K562 (cell line): ENCODE data around the gene NKX6-2. TPM values are rescaled to one million over a fixed set of nuclear protein-coding genes. Genes with fewer than 3 reads are reported as not detected.

Source experiments
- ATAC-seq: fragments of 200-7000 bp; cut with Tn5 transposase; 3 replicates; pipeline ENCODE4 v1.9.1; 2020; ENCODE audit warnings: moderate library complexity
- BruUV-seq: library from RNA; stranded (reverse); fragments of 400-500 nt; replicated peaks from 2 replicates; lab custom pipeline; 2021; lab: Mats Ljungman, UMichigan
- CTCF ChIA-PET: fragments of 300-600 bp; formaldehyde crosslinking; extraction: SDS; loops from one replicate; lab custom pipeline; 2021; ENCODE audit warnings: low intra/inter-chr PET ratio; lab: Yijun Ruan, JAX
- POLR2A ChIA-PET: fragments of 300-600, 350-650 bp; sonication (Branson Sonifier 250); formaldehyde crosslinking; extraction: SDS; loops from one replicate; lab custom pipeline; 2021; ENCODE audit warnings: antibody characterized with exemption, inconsistent platforms; lab: Yijun Ruan, JAX
- DNase-seq, 4 experiments: peaks; one replicate each; pipeline versions ENCODE4 v3.0.0 to v3.0.0-alpha.2; 2011 to 2018; ENCODE audit warnings: low spot score in 3 of 4, mixed read lengths in 3 of 4; ENCODE audit errors: extremely low read depth in 1 of 4
- FAIRE-seq: peaks from 2 replicates; lab custom pipeline; 2011; peaks lifted over from hg19 to GRCh38; lab: Jason Lieb, UNC
- H2AFZ ChIP-seq: 2 replicates; pipeline ENCODE4 v1.6.0; 2011; ENCODE audit warnings: low read depth, low read length, control low read depth, inconsistent platforms
- H3K27ac ChIP-seq: fragments of 200-600 bp; 3 replicates; pipeline ENCODE4 v1.8.0; 2011; ENCODE audit warnings: low read depth, mild to moderate bottlenecking, control low read depth, inconsistent platforms, low read length, moderate library complexity, mixed read lengths; ENCODE audit errors: extremely low read depth
- H3K27me3 ChIP-seq, 2 experiments: fragments of 300-600 bp in 1 of 2; 2 replicates in 1 of 2; 3 replicates in 1 of 2; pipeline versions ENCODE4 v1.6.0 to v1.8.0; 2011; ENCODE audit warnings: inconsistent platforms in 2 of 2, low read length in 2 of 2, mild to moderate bottlenecking in 1 of 2, mixed read lengths in 1 of 2, moderate library complexity in 1 of 2; ENCODE audit not compliant: control insufficient read depth in 2 of 2, insufficient read depth in 2 of 2
- H3K36me3 ChIP-seq: fragments of 300-600 bp; 3 replicates; pipeline ENCODE4 v1.8.0; 2011; ENCODE audit warnings: mild to moderate bottlenecking, low read length, inconsistent platforms; ENCODE audit not compliant: control insufficient read depth, insufficient read depth
- H3K4me1 ChIP-seq, 2 experiments: fragments of 200-600 bp in 1 of 2; replicated peaks in 1 of 2; 2 replicates in 1 of 2; 3 replicates in 1 of 2; pipeline versions ENCODE4 v1.5.1 to v1.8.0; 2011; ENCODE audit warnings: inconsistent platforms in 2 of 2, low read length in 2 of 2, mild to moderate bottlenecking in 1 of 2, mixed read lengths in 1 of 2, moderate library complexity in 1 of 2; ENCODE audit not compliant: control insufficient read depth in 2 of 2, insufficient read depth in 2 of 2
- H3K4me2 ChIP-seq: 2 replicates; pipeline ENCODE4 v1.6.1; 2011; ENCODE audit warnings: low read length, control low read depth, inconsistent platforms, mixed read lengths; ENCODE audit not compliant: insufficient read depth
- H3K4me3 ChIP-seq: fragments of 200-600 bp; sonication (generic), shearing (Covaris generic); 2 replicates; pipeline ENCODE4 v1.5.1; 2016; ENCODE audit warnings: control low read depth, inconsistent platforms
- H3K79me2 ChIP-seq: fragments of 200-600 bp; 3 replicates; pipeline ENCODE4 v1.8.0; 2011; ENCODE audit warnings: low read length, inconsistent platforms; ENCODE audit not compliant: control insufficient read depth, insufficient read depth
- H3K9ac ChIP-seq, 2 experiments: 2 replicates each; pipeline versions ENCODE4 v1.6.0 to v1.6.1; 2011; ENCODE audit warnings: low read depth in 2 of 2, low read length in 2 of 2, control low read depth in 1 of 2, inconsistent platforms in 1 of 2, mild to moderate bottlenecking in 1 of 2, mixed read lengths in 1 of 2; ENCODE audit not compliant: insufficient read depth in 1 of 2
- H3K9me1 ChIP-seq: one replicate; pipeline ENCODE4 v1.6.0; 2011; ENCODE audit warnings: inconsistent platforms, mild to moderate bottlenecking, low read length, moderate library complexity; ENCODE audit not compliant: control insufficient read depth, insufficient read depth
- H3K9me3 ChIP-seq: replicated peaks from 2 replicates; pipeline ENCODE4 v1.5.1; 2011; ENCODE audit warnings: low read depth, low read length, inconsistent platforms; ENCODE audit not compliant: control insufficient read depth, insufficient read depth
- H4K20me1 ChIP-seq: replicated peaks from 2 replicates; pipeline ENCODE4 v1.6.1; 2011; ENCODE audit warnings: low read length, inconsistent platforms, mixed read lengths; ENCODE audit not compliant: control insufficient read depth, insufficient read depth
- CBFA2T2 ChIP-seq: fragments of 450-650 bp; conservative IDR thresholded peaks from 2 replicates; pipeline ENCODE4 v1.6.1; 2017; ENCODE audit warnings: mild to moderate bottlenecking
- CREM ChIP-seq: IDR thresholded peaks from 2 replicates; pipeline ENCODE4 v1.6.1; 2014; ENCODE audit warnings: antibody characterized with exemption, low read depth
- DDX20 ChIP-seq: fragments of 450-650 bp; IDR thresholded peaks from 2 replicates; pipeline ENCODE4 v1.6.1; 2016; ENCODE audit warnings: missing genetic modification characterization, low read depth, mild to moderate bottlenecking, missing compliant biosample characterization, moderate library complexity
- HCFC1 ChIP-seq: IDR thresholded peaks from 2 replicates; pipeline ENCODE4 v1.6.1; 2012; ENCODE audit warnings: low read depth, low read length, improper control_type of control experiment
- LCOR ChIP-seq: sonication (generic); formaldehyde crosslinking; IDR thresholded peaks from 2 replicates; pipeline ENCODE4 v1.8.0; 2022; ENCODE audit warnings: mild to moderate bottlenecking, missing genetic modification reagents
- MTF1 ChIP-seq: fragments of 250-450 bp; sonication (Bioruptor Pico); IDR thresholded peaks from 2 replicates; pipeline ENCODE4 v1.9.0; 2021; ENCODE audit warnings: moderate library complexity, mild to moderate bottlenecking, inconsistent platforms, borderline replicate concordance
- NR3C1 ChIP-seq: sonication (generic); formaldehyde crosslinking; IDR thresholded peaks from 2 replicates; pipeline ENCODE4 v1.8.1; 2022; ENCODE audit warnings: missing genetic modification reagents
- PTBP1 ChIP-seq: fragments of 200-400 bp; formaldehyde crosslinking; IDR thresholded peaks from 2 replicates; pipeline ENCODE4 v1.6.1; 2017; ENCODE audit warnings: low read depth, low read length
- SMARCE1 ChIP-seq: fragments of 450-650 bp; IDR thresholded peaks from 2 replicates; pipeline ENCODE4 v1.7.1; 2016; ENCODE audit warnings: mild to moderate bottlenecking
- STAT5A ChIP-seq: IDR thresholded peaks from 2 replicates; pipeline ENCODE4 v1.6.1; 2012; ENCODE audit warnings: low read length, inconsistent platforms, borderline replicate concordance
- ZSCAN32 ChIP-seq: fragments of 450-650 bp; formaldehyde crosslinking; IDR thresholded peaks from 2 replicates; pipeline ENCODE4 v1.4.0; 2020; ENCODE audit warnings: mild to moderate bottlenecking, moderate library complexity
- WGBS: fragments of 100-300 bp; shearing (Covaris generic); methylation state at CpG from one replicate; pipeline ENCODE4 v1.1.6; 2016; ENCODE audit warnings: low coverage, mixed read lengths; ENCODE audit not compliant: insufficient coverage; ENCODE audit errors: missing lambda C conversion rate; 5-methylcytosine and 5-hydroxymethylcytosine counted together
- in situ Hi-C: fragments of 300-500 bp; cut with MboI; formaldehyde crosslinking; loops from 4 replicates; pipeline ENCODE4 v1.15.0; 2018; ENCODE audit warnings: inconsistent platforms, mixed read lengths
- intact Hi-C: fragments of 100-400 bp; cut with micrococcal nuclease; formaldehyde crosslinking; loops from 2 replicates; pipeline ENCODE4 v1.14.2; 2022
- polyA plus RNA-seq, 8 experiments: library from polyadenylated mRNA; depleted of rRNA in 4 of 8; stranded (reverse) in 5 of 8; unstranded in 3 of 8; fragments of >200 nt; fragmentation: Nextera tagmentation in 2 of 8; fragmentation: Illumina TruSeq in 1 of 8; extraction: Ambion mirVana in 2 of 8; extraction: Trizol in 1 of 8; gene quantifications; 2 replicates each; pipeline versions ENCODE4 v1.2.1 to v1.2.3, GENCODE V29; 2011 to 2014; ENCODE audit warnings: inconsistent platforms in 1 of 8, missing spikeins in 1 of 8
- total RNA-seq, 7 experiments: library from RNA; depleted of rRNA in 6 of 7; stranded (reverse); fragments of >200 nt in 6 of 7; fragmentation: Illumina TruSeq in 2 of 7; extraction: Trizol in 2 of 7; gene quantifications; 2 replicates each; pipeline versions ENCODE4 v1.2.1 to v1.2.3, GENCODE V29; 2011 to 2021; ENCODE audit warnings: low replicate concordance in 1 of 7
- TF ChIP-seq, protein P1 (sequence below), 2 experiments: fragments of 200-800 bp in 1 of 2; sonication (Bioruptor generic) in 1 of 2; sonication (generic) in 1 of 2; formaldehyde crosslinking in 1 of 2; IDR thresholded peaks in 1 of 2; conservative IDR thresholded peaks in 1 of 2; 2 replicates each; pipeline versions ENCODE4 v1.5.0 to v1.6.1; 2016 to 2020; ENCODE audit warnings: missing compliant biosample characterization in 1 of 2, missing genetic modification characterization in 1 of 2, missing genetic modification reagents in 1 of 2
- TF ChIP-seq, protein P2 (sequence below): sonication (generic); formaldehyde crosslinking; IDR thresholded peaks from 2 replicates; pipeline ENCODE4 v1.8.0; 2022; ENCODE audit warnings: missing genetic modification reagents, mild to moderate bottlenecking, moderate library complexity, borderline replicate concordance
- TF ChIP-seq, protein P3 (sequence below): conservative IDR thresholded peaks from 2 replicates; pipeline ENCODE4 v1.6.1; 2011; ENCODE audit warnings: low read depth, mild to moderate bottlenecking, low read length; ENCODE audit not compliant: control insufficient read depth
- TF ChIP-seq, protein P4 (sequence below): fragments of 250-450 bp; sonication (Bioruptor Pico); IDR thresholded peaks from 2 replicates; pipeline ENCODE4 v1.8.0; 2022; ENCODE audit warnings: moderate library complexity, mild to moderate bottlenecking, inconsistent platforms
- TF ChIP-seq, protein P5 (sequence below): fragments of 250-450 bp; sonication (Bioruptor Pico); IDR thresholded peaks from 2 replicates; pipeline ENCODE4 v1.8.0; 2021; ENCODE audit warnings: moderate library complexity, mild to moderate bottlenecking, inconsistent platforms

The NKX6-2 gene
- total and polyA plus RNA-seq, 9 of the 15 experiments (the other 6 are each of a cell fraction or from before 2014, with no cell fraction given): 1.0 to 1.6 TPM; not detected in 7

DNA sequence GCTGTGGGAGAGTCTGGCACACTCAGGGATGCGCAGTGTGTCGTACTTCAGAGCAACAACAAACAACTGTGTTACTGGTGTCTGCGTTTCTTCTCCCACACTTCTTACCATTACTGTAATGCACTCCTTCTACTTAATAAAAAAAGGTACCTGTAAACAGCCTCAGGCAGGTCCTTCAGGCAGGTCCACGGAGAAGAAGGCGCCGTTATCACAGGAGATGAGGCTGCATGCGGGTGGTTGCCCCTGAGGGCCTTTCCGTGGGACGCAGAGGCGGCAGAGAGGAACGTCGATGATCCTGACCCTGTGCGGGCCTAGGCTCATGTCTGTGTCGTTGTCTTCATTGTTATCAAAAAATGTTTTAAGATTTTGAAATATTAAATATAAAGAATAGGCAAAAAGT lies 29.4 kb downstream of the NKX6-2 start:
- in situ Hi-C loops: no loop called here
- Histone ChIP-seq H3K4me2 (no peak overlapping the region), H4K20me1 (no peaks in the 10 kb centered on the region), H3K9me1 (no peaks in the 10 kb centered on the region), H3K9me3 (no peaks in the 10 kb centered on the region; the same call in 1 of the 2 replicates), H3K4me3 (no peak overlapping the region), H3K27me3 (no peaks in the 10 kb centered on the region), H3K79me2 (no peaks in the 10 kb centered on the region), H2AFZ (no peak overlapping the region), H3K36me3 (no peaks in the 10 kb centered on the region), H3K27ac (no peak overlapping the region), H3K4me1 (no peaks in the 10 kb centered on the region), H3K9ac (no peak overlapping the region)
- intact Hi-C loops: no loop called here
- CTCF ChIA-PET: no interaction called here
- ATAC-seq: no peak
- DNase-seq: no peak
- 91% methylated on average over 7 of the region's 14 CpGs for WGBS
- FAIRE-seq: no peak
- no TSS peak for BruUV-seq
- POLR2A ChIA-PET: no interaction called here
- no peak for TF ChIP-seq SMARCE1
- TF ChIP-seq CBFA2T2: no peak
- no peak for TF ChIP-seq ZSCAN32 (CRISPR knock-in tag)
- no peak for TF ChIP-seq LCOR (CRISPR knock-in tag)
- no peak for TF ChIP-seq NR3C1 (CRISPR knock-in tag)
- TF ChIP-seq, protein P1, sequence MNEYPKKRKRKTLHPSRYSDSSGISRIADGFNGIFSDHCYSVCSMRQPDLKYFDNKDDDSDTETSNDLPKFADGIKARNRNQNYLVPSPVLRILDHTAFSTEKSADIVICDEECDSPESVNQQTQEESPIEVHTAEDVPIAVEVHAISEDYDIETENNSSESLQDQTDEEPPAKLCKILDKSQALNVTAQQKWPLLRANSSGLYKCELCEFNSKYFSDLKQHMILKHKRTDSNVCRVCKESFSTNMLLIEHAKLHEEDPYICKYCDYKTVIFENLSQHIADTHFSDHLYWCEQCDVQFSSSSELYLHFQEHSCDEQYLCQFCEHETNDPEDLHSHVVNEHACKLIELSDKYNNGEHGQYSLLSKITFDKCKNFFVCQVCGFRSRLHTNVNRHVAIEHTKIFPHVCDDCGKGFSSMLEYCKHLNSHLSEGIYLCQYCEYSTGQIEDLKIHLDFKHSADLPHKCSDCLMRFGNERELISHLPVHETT (CRISPR knock-in tag; conservative IDR thresholded peaks at IDR 0.05 in 1 of 2, IDR thresholded peaks at IDR 0.05 in 1 of 2): no peak
- TF ChIP-seq STAT5A: no peak
- TF ChIP-seq, protein P2, sequence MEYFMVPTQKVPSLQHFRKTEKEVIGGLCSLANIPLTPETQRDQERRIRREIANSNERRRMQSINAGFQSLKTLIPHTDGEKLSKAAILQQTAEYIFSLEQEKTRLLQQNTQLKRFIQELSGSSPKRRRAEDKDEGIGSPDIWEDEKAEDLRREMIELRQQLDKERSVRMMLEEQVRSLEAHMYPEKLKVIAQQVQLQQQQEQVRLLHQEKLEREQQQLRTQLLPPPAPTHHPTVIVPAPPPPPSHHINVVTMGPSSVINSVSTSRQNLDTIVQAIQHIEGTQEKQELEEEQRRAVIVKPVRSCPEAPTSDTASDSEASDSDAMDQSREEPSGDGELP: no peak
- TF ChIP-seq, protein P3, sequence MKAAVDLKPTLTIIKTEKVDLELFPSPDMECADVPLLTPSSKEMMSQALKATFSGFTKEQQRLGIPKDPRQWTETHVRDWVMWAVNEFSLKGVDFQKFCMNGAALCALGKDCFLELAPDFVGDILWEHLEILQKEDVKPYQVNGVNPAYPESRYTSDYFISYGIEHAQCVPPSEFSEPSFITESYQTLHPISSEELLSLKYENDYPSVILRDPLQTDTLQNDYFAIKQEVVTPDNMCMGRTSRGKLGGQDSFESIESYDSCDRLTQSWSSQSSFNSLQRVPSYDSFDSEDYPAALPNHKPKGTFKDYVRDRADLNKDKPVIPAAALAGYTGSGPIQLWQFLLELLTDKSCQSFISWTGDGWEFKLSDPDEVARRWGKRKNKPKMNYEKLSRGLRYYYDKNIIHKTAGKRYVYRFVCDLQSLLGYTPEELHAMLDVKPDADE: no peak
- no peak for TF ChIP-seq MTF1
- no peak for TF ChIP-seq PTBP1
- TF ChIP-seq, protein P4, sequence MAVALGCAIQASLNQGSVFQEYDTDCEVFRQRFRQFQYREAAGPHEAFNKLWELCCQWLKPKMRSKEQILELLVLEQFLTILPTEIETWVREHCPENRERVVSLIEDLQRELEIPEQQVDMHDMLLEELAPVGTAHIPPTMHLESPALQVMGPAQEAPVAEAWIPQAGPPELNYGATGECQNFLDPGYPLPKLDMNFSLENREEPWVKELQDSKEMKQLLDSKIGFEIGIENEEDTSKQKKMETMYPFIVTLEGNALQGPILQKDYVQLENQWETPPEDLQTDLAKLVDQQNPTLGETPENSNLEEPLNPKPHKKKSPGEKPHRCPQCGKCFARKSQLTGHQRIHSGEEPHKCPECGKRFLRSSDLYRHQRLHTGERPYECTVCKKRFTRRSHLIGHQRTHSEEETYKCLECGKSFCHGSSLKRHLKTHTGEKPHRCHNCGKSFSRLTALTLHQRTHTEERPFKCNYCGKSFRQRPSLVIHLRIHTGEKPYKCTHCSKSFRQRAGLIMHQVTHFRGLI: no peak
- TF ChIP-seq DDX20: no peak
- no peak for TF ChIP-seq HCFC1
- TF ChIP-seq, protein P5, sequence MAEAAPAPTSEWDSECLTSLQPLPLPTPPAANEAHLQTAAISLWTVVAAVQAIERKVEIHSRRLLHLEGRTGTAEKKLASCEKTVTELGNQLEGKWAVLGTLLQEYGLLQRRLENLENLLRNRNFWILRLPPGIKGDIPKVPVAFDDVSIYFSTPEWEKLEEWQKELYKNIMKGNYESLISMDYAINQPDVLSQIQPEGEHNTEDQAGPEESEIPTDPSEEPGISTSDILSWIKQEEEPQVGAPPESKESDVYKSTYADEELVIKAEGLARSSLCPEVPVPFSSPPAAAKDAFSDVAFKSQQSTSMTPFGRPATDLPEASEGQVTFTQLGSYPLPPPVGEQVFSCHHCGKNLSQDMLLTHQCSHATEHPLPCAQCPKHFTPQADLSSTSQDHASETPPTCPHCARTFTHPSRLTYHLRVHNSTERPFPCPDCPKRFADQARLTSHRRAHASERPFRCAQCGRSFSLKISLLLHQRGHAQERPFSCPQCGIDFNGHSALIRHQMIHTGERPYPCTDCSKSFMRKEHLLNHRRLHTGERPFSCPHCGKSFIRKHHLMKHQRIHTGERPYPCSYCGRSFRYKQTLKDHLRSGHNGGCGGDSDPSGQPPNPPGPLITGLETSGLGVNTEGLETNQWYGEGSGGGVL (CRISPR knock-in tag): no peak
- no peak for TF ChIP-seq CREM
